Measurements from ENCODE around the gene CLEC3A.
"Not testable (repeated sequence)": the region's sequence is repeated elsewhere in the genome, so short reads cannot be mapped to it uniquely, and the experiment has no call there.

- not testable (repeated sequence) for TF ChIP-seq EZH2 (IDR thresholded peaks at IDR 0.05; ENCODE audit: low read length); CTCF (optimal IDR thresholded peaks at IDR 0.05 in 1 of 3, IDR thresholded peaks at IDR 0.05 in 1 of 3, conservative IDR thresholded peaks at IDR 0.05 in 1 of 3; ENCODE audit: extremely low read depth in 1 of 3, insufficient read depth in 2 of 3, low read length in 3 of 3)
Measured at GRCh38 chr16:77992381-77992780, 30.0 kb upstream of the CLEC3A start.
